ENCODE measurements around the gene ANKRD40CL.

DNA sequence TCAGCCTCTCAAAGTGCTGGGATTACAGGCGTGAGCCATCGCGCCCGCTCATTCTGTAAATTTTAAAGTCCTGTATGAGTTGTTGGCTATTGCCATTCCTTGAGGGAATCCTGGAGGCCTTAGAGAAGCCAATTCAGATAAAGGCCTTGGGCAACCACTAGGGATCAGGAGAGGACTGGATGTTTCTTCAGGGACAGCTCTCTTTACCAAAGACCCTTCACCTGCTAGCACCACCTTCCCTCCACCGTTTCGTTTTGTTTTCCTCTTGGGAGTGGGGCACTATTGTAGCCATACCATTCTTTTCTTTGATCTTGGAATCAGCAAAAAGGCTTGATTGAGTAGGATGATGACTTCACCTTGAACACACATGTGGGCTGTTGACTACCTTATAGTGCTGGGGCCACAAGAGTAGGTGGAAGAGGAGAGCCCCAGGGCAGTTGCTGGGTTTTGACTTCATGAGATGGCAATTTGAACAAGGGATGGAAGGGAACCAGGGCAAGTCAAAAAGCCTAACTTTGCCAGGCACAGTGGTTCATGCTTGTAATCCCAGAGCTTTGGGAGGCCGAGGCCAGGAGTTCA, 7.0 kb upstream of the ANKRD40CL start:
- no peak for TF ChIP-seq FOSL2 (IDR thresholded peaks at IDR 0.05; ENCODE audit: borderline replicate concordance, low read depth)
- TF ChIP-seq, protein P1, sequence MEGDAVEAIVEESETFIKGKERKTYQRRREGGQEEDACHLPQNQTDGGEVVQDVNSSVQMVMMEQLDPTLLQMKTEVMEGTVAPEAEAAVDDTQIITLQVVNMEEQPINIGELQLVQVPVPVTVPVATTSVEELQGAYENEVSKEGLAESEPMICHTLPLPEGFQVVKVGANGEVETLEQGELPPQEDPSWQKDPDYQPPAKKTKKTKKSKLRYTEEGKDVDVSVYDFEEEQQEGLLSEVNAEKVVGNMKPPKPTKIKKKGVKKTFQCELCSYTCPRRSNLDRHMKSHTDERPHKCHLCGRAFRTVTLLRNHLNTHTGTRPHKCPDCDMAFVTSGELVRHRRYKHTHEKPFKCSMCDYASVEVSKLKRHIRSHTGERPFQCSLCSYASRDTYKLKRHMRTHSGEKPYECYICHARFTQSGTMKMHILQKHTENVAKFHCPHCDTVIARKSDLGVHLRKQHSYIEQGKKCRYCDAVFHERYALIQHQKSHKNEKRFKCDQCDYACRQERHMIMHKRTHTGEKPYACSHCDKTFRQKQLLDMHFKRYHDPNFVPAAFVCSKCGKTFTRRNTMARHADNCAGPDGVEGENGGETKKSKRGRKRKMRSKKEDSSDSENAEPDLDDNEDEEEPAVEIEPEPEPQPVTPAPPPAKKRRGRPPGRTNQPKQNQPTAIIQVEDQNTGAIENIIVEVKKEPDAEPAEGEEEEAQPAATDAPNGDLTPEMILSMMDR (IDR thresholded peaks at IDR 0.05), result no peak
- no peak for TF ChIP-seq TEAD4 (IDR thresholded peaks at IDR 0.05; ENCODE audit: borderline replicate concordance, insufficient read depth)
- no peak for TF ChIP-seq RFX5 (IDR thresholded peaks at IDR 0.05; ENCODE audit: low read length)
- no peak for TF ChIP-seq POLR2AphosphoS5 (IDR thresholded peaks at IDR 0.05; ENCODE audit: low read depth, low read length)
- TF ChIP-seq SMC3 (IDR thresholded peaks at IDR 0.05; ENCODE audit: low read depth, low read length), result no peak
- no peak for TF ChIP-seq TAF1 (IDR thresholded peaks at IDR 0.05; ENCODE audit: borderline replicate concordance, low read depth, low read length)
- TF ChIP-seq TCF12 (IDR thresholded peaks at IDR 0.05), result no peak
- no peak for TF ChIP-seq EP300 (IDR thresholded peaks at IDR 0.05; ENCODE audit: borderline replicate concordance in 1 of 2, low read depth in 1 of 2, low read length in 1 of 2)
